Lower lobe of right lung (tissue), 2 donors: ENCODE measurements around the gene CD300H. TPM values are rescaled to one million over a fixed set of nuclear protein-coding genes. Genes with fewer than 3 reads are reported as not detected.
A peak's percentile ranks its signal among the peaks of the same experiment; 100 is the strongest.

Source experiments
- ATAC-seq, 2 donors: fragments of 200-7000 bp; cut with Tn5 transposase; one replicate each; pipeline ENCODE4 v1.9.1; 2020 to 2022; ENCODE audit warnings: mild to moderate bottlenecking in 2 of 2, moderate library complexity in 2 of 2
- DNase-seq: peaks from one replicate; pipeline ENCODE4 v3.0.0-alpha.2; 2020
- H3K27ac ChIP-seq: fragments of 200-600 bp; one replicate; pipeline ENCODE4 v1.8.0; 2022
- H3K27me3 ChIP-seq: fragments of 200-600 bp; one replicate; pipeline ENCODE4 v1.8.0; 2022; ENCODE audit warnings: low read depth
- H3K36me3 ChIP-seq: fragments of 200-600 bp; one replicate; pipeline ENCODE4 v1.8.0; 2022; ENCODE audit warnings: mild to moderate bottlenecking
- H3K4me1 ChIP-seq: fragments of 200-600 bp; one replicate; pipeline ENCODE4 v1.8.0; 2022
- H3K4me3 ChIP-seq: fragments of 200-600 bp; one replicate; pipeline ENCODE4 v1.8.0; 2022; ENCODE audit warnings: mild to moderate bottlenecking
- H3K9me3 ChIP-seq: fragments of 200-600 bp; one replicate; pipeline ENCODE4 v1.8.0; 2022
- CTCF ChIP-seq: fragments of 200-600 bp; IDR thresholded peaks from one replicate; pipeline ENCODE4 v1.8.0; 2022; ENCODE audit warnings: antibody characterized with exemption, mild to moderate bottlenecking
- intact Hi-C: fragments of 100-400 bp; cut with DNase I; formaldehyde crosslinking; loops from one replicate; pipeline ENCODE4 v1.11.0; 2022
- total RNA-seq: library from RNA; stranded (reverse); fragmentation: NEBNext Ultra II Directional; extraction: Animal tissue kit (Norgen Biotek cat#: 25700); gene quantifications from one replicate; pipeline ENCODE4 v1.2.1, GENCODE V29; 2021
- donor health status: DM: no; HTN: yes; CAD: no; lungs with severe emphysema.

The CD300H gene
- total RNA-seq, 1 donor from 2014 or later = 0.92 TPM

GRCh38 chr17:74601944-74602572 is 34.7 kb upstream of the CD300H start:
- TF ChIP-seq CTCF = peak; percentile 65
- H3K4me1 ChIP-seq = peaks cover 7% of the 10 kb centered on the region
- no peaks in the 10 kb centered on the region for H3K36me3 ChIP-seq
- H3K9me3 ChIP-seq = no peaks in the 10 kb centered on the region
- peaks cover 12% of the 10 kb centered on the region for H3K27me3 ChIP-seq
- DNase-seq = no peak
- no peak overlapping the region for H3K4me3 ChIP-seq
- peak in 1 of 2 donors; percentile 43 for ATAC-seq
- H3K27ac ChIP-seq = no peak overlapping the region
- intact Hi-C loops = no loop called here

- Histone ChIP-seq H3K4me1 (peaks cover 7% of the 10 kb centered on the region), H3K9me3 (no peaks in the 10 kb centered on the region), H3K27ac (no peak overlapping the region), H3K36me3 (no peaks in the 10 kb centered on the region), H3K27me3 (peaks cover 4% of the 10 kb centered on the region), H3K4me3 (no peak overlapping the region)
- DNase-seq = no peak
- intact Hi-C loops = no loop called here
- peak; percentile 38 to 75 for ATAC-seq
- no peak for TF ChIP-seq CTCF
These were observed 32.2 kb upstream of the CD300H start for GRCh38 chr17:74599448-74599939.

GRCh38 chr17:74599023-74599399 is 31.7 kb upstream of the CD300H start:
- Histone ChIP-seq H3K4me3 (no peak overlapping the region), H3K27ac (no peak overlapping the region), H3K36me3 (no peaks in the 10 kb centered on the region), H3K9me3 (no peaks in the 10 kb centered on the region), H3K4me1 (peaks cover 7% of the 10 kb centered on the region), H3K27me3 (peaks cover 4% of the 10 kb centered on the region)
- ATAC-seq = no peak
- no peak for TF ChIP-seq CTCF
- intact Hi-C loops = no loop called here
- DNase-seq = no peak

- Histone ChIP-seq H3K27ac (no peak overlapping the region), H3K4me3 (no peak overlapping the region), H3K4me1 (peaks cover 7% of the 10 kb centered on the region), H3K36me3 (no peaks in the 10 kb centered on the region), H3K27me3 (peaks cover 4% of the 10 kb centered on the region), H3K9me3 (no peaks in the 10 kb centered on the region)
- no peak for DNase-seq
- no peak for TF ChIP-seq CTCF
- no peak for ATAC-seq
- intact Hi-C loops = no loop called here
These were observed 31.2 kb upstream of the CD300H start for GRCh38 chr17:74598346-74599022.

GRCh38 chr17:74597069-74597790 is 29.9 kb upstream of the CD300H start:
- Histone ChIP-seq H3K4me3 (no peak overlapping the region), H3K27me3 (peaks cover 4% of the 10 kb centered on the region), H3K9me3 (no peaks in the 10 kb centered on the region), H3K36me3 (no peaks in the 10 kb centered on the region), H3K27ac (no peak overlapping the region), H3K4me1 (peaks cover 7% of the 10 kb centered on the region)
- no peak for DNase-seq
- no peak for TF ChIP-seq CTCF
- no peak for ATAC-seq
- intact Hi-C loops = no loop called here
